ENCODE measurements around the gene ZP2.
"Not testable (repeated sequence)": the region's sequence is repeated elsewhere in the genome, so short reads cannot be mapped to it uniquely, and the experiment has no call there.

ZP2 gene

DNA sequence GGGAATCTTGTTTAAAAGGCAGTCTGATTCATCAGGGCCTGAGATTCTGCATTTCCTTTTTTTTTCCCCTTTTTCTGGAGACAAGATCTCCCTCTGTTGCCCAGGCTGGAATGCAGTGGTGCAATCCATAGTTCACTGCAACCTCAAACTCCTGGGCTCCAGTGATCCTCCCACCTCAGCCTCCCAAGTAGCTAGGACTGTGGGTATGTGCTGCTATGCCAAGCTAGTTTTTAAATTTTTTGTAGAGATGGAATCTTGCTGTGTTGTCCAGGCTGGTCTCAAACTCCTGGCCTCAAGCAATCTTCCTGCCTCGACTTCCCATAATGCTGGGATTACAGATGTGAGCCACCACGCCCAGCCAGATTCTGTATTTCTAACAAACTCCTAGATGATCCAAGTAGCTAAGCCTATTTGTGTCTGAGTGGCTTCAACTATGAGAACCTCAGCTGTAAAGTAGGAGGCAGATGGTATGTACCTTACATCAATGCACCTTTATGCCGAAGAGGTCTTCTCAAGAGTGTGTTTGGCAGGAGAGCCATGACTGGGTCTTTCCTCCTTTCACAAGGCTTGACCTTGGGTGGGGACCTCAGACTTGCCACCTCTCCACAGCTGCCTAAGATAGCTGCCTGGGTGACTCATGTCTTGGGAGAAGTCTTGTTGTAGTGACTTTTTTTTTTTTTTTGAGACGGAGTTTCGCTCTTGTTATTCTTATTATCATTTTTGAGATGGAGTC lies 42.0 kb downstream of the ZP2 start:
- no peak for DNase-seq

DNA sequence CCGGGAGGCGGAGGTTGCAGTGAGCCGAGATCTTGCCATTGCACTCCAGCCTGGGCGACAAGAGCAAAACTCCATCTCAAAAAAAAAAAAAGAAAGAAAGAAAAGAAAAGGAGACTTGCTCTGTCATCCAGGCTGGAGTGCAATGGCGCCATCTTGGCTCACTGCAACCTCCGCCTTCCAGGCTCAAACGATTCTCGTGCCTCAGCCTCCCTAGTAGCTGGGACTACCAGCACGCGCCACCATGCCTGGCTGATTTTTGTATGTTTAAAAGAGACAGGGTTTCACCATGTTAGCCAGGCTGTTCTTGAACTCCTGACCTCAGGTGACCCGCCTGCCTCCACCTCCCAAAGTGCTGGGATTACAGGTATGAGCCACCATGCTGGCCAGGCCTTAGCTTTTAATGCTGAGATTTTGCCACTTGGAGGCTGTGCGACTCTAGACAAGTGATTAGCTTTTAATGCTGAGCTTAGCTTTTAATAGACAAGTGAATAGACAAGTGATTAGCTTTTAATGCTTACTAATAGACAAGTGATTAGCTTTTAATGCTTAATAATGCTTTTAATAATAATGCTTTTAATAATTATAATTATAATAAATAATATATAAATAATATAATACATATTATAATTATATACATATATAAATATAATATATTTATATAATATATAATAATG lies 43.3 kb downstream of the ZP2 start:
- DNase-seq = no peak

DNA sequence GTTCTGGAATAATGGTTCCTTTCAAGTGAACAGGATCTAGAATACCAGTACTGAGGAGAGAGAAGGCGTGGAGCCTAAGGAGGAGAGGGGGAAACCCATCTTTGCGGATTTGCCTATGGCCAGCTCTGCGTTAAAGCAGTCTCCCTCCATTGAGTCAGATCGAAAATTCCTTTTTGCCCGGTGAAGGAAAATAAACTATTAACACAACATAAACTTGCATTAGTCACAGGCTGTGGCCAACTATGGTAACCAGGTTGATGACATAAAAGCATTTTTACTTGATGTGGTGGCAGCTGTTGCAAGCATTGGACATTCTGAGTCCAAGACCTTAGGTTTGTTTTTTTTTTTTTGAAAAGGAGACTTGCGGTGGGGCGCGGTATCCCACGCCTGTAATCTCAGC lies 44.0 kb downstream of the ZP2 start:
- no peak for DNase-seq

DNA sequence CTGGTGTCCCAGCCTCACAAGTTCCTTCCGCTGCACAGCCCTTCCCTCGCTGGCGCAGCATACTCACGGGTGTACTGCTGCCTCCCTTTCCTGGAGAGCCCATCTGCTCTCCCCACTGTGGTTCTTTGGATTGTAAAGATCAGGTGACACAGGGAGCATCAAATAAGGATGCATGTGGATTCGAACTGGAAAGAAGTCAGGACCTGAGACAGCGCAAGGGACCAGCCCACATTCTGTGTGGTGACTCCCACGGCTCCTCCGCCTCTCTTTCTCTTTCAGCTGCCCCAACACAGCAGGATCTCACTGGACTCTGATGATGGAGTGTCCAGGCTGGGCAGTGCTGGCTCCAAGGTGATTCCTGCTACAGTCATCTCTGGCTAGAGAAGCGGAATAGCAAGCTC lies 44.8 kb downstream of the ZP2 start:
- DNase-seq = no peak

DNA sequence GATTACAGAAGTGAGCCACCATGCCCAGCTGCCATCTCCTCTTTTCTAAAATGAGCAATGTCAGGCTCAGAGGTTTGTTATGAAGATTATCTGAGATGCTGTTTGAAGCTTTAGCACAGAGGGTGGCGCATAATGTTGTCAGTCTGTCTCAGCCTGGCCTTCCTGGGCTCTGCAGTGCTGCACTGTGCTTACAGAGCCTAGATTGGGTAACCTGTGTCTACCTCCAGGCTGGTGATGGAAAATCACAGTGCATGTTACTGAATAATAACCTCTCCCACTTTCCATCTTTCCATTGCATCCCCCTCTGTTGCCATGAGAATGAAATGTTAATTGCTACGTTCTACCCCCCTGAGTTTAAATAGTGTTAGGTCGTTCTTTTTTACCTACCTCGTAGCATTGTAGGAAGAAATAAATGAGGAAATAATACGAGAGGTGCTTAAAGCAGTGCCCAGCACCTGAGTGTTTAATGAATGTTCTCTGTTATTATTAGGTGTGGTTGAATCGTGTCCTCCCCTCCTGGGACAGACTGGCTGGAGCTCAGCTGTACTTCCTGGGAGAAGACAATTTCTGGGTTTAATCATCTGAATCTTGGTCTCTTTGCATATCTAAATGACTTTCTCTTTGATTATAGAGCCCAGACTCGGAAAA lies 46.7 kb downstream of the ZP2 start:
- DNase-seq = no peak

DNA sequence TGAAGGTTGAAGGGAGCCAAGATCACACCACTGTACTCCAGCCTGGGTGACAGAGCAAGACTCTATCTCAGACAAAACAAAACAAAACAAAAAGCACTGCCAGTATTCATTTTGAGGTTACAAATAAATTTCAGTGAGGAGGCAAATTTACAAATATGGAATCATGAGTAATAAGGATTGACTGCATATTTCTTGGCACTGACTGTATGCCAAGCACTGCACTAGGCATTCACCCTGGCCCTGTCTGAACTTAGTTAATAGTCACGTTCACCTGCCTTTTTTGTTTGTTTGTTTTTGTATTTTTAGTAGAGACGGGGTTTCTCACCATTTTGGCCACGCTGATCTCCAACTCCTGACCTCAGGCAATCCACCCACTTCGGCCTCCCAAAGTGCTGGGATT lies 47.8 kb downstream of the ZP2 start:
- no peak for DNase-seq

DNA sequence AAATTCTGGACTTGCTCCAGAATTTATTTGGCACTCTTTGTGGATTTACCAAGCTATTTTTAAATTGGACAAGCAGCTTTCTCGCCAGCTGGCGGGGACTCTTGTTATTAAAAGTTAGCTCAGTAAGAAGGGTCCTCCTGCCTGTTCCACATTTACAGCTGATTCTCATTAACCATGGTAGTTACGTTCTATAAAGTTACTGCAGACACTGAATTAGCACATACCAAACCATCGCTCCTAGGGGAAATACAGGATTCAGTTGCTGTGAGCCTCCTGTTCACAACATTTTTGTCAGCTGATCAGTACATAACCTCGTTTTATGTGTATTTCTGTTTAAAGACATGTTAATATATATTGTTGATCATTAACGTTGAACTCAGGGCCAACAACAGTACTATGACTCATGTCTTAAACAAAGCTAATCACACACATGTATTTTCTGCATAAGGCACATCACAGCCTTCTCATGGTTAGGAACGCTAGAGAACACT lies 48.7 kb downstream of the ZP2 start:
- no peak for DNase-seq

DNA sequence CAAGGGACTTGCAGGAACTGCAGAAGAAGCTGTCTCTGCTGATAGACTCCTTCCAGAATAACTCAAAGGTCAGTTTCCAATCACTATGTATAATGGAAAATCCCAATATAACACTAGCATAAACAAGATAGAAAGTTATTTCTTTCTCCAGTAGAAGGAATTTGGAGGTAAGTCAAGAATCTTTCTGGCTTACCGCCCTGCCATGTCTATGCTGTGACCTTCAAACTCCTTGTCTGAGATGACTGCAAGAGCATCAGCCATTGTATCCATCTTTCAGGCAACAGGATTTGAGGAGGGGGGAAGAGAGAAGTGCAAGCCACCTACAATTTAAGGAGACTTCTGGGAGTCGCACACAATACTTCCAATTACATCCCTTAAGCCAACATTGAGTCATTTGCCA lies 50.2 kb downstream of the ZP2 start:
- DNase-seq = no peak

DNA sequence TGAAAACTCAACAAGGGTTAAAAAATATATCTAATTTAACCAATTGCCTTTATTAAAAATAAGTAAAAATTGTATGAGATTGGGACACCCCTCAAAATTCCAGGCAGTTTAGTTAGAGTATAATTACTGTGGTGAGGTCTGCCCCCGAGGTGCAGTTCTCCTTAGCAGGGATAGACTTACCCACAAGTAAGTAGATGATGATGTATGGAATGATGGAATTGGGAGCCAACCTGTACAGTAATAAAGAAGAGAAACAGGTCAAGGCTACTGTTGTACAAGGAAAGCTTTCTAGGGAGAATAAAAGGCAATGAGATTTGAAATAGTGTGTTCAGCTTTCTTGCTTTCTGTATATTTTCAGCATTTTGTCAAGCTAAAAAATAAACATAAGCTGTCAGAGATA lies 51.1 kb downstream of the ZP2 start:
- DNase-seq = no peak

DNA sequence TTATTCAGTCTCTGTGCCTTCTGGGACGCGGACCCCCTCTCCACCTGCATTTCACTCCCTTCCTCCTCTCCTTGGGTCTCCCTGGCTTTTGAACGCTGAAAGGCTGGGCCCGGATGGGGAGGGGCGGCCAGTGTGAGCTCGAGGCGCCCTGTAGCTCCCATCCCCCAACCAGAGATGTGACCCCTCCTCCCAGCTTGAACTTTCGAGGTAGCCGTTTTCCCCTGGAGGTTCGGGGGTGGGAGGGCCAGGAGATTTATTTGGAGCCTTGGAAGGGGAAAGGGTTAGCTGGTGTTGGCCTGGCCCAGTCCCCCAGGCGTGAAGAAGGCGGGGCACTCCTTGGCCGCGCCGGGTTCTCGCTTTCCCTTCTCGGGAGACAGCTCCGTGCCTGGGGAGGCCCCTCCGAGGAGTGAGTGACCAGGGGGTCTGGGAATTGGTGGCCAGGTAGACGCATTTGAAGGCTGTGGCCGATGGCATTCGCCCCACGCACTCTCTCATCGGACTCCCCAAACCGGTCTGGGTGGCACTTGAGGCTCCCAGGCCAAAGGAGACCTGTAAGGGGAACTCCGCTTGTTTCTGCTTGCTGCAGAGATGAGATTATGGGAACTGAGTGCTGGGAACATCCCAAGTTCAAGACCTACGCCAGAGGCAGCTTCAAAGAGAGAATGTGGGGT lies 52.0 kb downstream of the ZP2 start:
- no peak for DNase-seq

DNA sequence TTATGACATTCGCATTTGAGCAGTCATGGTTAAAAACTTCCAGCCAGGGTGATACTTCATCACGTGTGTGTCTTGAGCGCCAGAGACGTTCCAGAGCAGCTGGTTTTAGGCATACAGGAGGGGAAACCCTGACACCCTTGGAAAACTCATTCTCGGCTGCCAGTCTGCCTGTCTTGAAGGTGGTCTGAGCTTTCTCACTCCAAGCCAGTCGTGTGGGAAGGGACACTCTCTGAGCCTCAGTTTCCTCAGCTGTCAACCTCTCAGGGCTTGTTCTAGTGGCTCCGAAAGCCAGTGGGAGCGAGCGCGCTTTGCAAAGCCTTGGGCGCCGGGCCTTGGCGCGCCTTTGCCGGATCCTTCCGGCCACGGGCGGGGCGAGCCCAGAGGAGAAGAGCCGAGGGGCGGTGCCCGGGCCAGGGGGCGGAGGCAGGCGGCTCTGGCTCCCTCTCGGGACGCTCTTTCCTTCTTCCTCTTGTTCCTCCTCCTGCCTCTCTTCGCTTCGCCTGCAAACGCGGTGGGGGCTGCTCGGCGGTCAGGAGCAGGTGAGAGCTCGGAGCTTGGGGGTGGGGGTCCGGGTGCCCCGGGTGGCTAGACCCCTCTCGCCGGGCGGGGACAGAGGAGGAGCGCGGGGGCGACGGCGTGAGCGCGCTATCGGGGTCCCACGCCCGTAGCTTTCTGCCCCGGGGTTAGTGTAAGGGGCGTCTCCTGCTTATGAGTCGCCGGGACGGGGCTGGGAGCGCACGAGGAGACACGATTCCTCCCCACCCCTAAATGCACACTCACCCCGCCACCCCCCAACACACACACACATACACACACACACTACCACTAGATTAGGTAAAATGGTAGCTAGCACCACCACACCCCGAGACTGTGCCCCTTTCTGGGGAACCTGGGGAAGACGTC lies 52.9 kb downstream of the ZP2 start, which contains the start of gene LDAF1:
TSS of gene LDAF1 (plus strand) at position 467 of the 903 bp plus-strand sequence. CDS start 2,509 bp downstream, outside the sequence.
- no peak for DNase-seq

DNA sequence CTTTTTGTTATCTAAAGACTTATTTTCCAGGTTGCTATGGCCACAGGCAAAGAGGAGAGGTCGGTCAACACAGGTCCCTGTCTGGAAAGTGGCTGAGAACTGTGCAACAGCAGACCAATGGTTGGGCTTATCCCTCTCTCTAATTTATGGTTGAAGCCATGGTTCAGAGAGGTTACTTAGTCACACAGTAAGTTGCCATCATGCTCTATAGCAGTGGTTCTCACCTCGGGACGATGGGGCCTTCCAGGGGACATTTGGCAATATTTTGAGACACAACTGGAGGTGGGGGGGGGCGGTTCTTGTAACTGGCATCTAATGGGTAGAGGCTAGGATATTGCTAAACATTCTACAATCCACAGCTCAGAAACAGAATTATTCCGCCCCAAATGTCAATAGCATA lies 53.7 kb downstream of the ZP2 start:
- no peak for DNase-seq

DNA sequence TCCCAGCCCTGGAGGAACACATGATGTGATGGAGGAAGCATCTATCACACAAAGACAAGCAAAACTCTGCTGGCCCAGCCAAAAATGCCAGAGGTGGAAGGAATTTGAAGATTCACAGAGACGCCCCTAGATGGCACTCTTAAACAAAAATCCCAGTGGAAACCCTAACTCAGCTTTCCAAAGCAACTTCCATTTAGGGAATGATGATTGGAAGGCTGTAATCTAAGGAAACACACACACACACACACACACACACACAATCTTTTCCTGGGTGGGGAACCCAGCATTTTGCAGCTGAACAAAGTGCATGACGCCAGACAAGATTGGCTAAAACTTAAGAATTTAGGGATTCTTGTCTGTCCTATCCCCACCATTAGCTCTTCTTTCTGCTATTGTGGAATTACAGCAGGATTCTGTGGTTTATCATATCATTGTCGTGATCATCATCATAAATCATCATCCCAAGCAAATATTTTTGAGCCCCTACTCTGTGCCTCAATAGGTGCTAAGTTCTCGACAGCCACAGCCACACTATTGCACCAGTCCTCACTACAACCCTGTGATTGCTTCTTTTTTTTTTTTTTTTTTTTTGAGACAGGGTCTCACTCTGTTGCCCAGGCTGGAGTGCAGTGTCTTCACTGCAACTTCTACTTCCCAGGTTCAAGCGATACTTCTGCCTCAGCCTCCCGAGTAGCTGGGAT lies 54.5 kb downstream of the ZP2 start:
- peak; percentile 12 for DNase-seq

DNA sequence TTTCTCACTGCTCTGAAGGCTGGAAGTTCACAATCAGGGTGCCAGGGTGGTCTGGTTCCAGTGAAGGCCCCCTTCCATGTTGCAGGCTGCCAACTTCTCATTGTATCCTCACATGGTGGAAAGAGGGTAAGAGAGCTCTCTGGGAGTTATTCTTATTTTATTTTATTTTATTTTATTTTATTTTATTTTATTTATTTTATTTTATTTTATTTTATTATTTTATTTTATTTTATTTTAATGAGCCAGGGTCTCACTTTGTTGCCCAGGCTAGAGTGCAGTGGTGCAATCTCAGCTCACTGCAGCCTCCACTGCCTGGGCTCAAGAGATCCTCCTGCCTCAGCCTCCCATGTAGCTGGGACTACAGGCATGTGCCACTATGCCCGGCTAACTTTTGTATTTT lies 55.4 kb downstream of the ZP2 start:
- not testable (repeated sequence) for DNase-seq

DNA sequence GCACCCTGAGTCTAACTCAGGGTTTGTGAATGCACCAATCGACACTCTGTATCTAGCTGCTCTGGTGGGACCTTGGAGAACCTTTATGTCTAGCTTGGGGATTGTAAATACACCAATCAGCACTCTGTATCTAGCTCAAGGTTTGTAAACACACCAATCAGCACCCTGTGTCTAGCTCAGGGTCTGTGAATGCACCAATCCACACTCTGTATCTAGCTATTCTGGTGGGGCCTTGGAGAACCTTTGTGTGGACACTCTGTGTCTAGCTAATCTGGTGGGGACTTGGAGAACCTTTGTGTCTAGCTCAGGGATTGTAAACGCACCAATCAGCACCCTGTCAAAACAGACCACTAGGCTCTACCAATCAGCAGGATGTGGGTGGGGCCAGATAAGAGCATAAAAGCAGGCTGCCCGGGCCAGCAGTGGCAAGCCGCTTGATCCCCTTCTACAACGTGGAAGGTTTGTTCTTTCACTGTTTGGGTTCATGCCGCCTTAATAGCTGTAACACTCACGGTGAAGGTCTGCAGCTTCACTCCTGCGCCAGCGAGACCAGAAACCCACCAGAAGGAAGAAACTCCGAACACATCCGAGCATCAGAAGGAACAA lies 58.1 kb downstream of the ZP2 start:
- not testable (repeated sequence) for DNase-seq

DNA sequence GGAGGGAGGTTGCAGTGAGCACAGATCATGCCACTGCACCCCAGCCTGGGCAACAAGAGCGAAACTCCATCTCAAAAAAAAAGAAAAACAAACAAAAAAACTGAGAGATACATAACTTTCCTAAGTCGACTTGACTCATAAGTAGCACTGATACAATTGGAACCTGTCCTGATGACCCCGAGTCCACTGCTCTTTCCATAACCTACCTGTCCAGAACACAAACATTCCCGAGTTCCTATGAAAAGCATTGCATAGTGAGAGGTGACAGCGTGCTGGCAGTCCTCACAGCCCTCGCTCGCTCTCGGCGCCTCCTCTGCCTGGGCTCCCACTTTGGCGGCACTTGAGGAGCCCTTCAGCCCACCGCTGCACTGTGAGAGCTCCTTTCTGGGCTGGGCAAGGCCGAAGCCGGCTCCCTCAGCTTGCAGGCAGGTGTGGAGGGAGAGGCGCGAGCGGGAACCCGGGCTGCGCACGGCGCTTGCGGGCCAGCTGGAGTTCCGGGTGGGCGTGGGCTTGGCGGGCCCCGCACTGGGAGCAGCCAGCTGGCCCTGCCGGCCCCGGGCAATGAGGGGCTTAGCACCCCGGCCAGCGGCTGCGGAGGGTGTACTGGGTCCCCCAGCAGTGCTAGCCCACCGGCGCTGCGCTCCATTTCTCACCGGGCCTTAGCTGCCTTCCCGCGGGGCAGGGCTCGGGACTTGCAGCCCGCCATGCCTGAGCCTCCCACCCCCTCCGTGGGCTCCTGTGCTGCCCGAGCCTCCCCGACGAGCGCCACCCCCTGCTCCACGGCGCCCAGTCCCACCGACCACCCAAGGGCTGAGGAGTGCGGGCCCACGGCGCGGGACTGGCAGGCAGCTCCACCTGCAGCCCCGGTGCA lies 59.0 kb downstream of the ZP2 start:
- not testable (repeated sequence) for DNase-seq

DNA sequence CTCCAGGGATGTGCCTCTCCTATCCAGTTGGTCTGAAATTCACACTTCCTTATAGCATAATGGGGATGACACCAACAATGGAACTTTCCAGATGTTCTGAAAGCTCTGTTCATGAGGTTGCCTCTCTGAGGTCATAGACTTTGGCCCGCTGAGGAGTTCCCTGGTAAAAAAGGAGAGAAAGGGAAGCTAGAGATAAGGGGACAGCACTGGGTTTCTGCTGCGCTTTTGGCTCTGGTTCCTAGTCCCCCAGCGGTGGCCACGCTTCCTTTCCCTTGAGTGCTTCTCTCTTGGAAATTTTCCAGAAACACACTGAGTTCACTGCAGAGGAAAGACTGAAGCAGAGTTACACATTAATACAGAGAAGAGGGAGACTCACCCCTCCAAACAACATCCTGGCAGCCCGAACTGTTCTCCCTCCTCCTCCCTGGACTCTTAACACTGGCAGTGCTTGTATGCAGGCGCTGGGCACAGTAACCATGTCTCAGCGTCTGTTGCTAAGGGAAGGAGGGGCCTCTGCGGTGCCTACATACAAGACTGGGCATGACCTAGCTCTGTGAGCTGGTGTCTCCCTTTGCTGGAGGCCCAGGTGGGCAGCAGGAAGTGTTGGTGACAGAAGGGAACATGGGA lies 60.9 kb downstream of the ZP2 start, which contains the start of gene DNAH3:
TSS of gene DNAH3 (minus strand) at position 472 of the 627 bp plus-strand sequence. CDS start 527 bp downstream, outside the sequence.
- peak; percentile 17 for DNase-seq

Data from NCI-H1092 (cell line).